Upper lobe of left lung (tissue), 4 donors: ENCODE results near the gene LRRFIP1.
A peak's percentile ranks its signal among the peaks of the same experiment; 100 is the strongest.

Experiments used
- POLR2A ChIP-seq, 4 donors: fragments of 450-650 bp; IDR thresholded peaks; one replicate each; pipeline ENCODE4 v1.5.1; 2016 to 2017; ENCODE audit warnings: antibody characterized with exemption in 4 of 4, mild to moderate bottlenecking in 2 of 4
- POLR2AphosphoS5 ChIP-seq, 2 donors: sonication (generic); formaldehyde crosslinking; IDR thresholded peaks; one replicate each; pipeline ENCODE4 v1.5.1; 2017; ENCODE audit warnings: antibody characterized with exemption in 2 of 2

DNA sequence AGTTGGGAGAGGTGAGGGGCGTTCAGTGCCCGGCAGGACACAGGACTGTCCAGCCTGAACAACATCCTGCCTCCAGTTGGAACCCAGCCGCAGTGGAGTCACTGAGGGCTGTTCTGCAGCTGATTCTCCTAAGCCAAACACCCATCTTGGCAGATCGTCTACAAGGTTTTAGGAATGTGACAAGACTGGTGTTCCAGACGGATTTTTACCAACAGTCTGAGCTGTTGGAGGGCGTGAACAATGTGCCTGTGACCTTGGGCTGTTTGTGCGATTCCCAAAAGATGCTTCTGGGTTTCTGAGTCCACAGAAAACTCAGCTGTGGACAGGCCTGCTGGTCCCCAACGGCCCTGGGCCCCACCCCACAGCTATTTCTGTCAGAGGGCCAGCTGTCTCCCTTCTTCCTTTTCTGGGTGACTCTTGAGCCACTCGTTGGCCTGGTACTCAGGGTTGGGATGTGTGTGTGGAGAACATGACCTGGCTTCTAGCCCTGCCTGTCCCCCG, 5.7 kb downstream of the LRRFIP1 start:
- TF ChIP-seq POLR2AphosphoS5 (IDR thresholded peaks at IDR 0.05), result peak; percentile 73 to 76
- no peak for TF ChIP-seq POLR2A (IDR thresholded peaks at IDR 0.05)
